Upper lobe of left lung (tissue), 6 donors: ENCODE results near the gene RENBP. TPM values are rescaled to one million over a fixed set of nuclear protein-coding genes. Genes with fewer than 3 reads are reported as not detected.

Experiments
- ATAC-seq, 2 donors: fragments of 200-7000 bp; cut with Tn5 transposase; one replicate each; pipeline ENCODE4 v1.9.1; 2022; ENCODE audit warnings: mild to moderate bottlenecking in 2 of 2, moderate library complexity in 2 of 2; ENCODE audit not compliant: low FRiP score in 2 of 2
- DNase-seq, 2 donors: peaks; one replicate each; pipeline ENCODE4 v3.0.0-alpha.2; 2019 to 2020
- H3K27ac ChIP-seq, 4 donors: fragments of 200-600 bp; sonication (generic); one replicate each; pipeline ENCODE4 v1.5.1; 2016 to 2019
- H3K27me3 ChIP-seq, 4 donors: fragments of 200-600 bp; sonication (generic); one replicate each; pipeline ENCODE4 v1.5.1; 2017 to 2019
- H3K36me3 ChIP-seq, 4 donors: fragments of 200-600 bp; sonication (generic); one replicate each; pipeline ENCODE4 v1.5.1; 2016 to 2019
- H3K4me1 ChIP-seq, 4 donors: fragments of 200-600 bp; sonication (generic); one replicate each; pipeline ENCODE4 v1.5.1; 2018 to 2019
- H3K4me3 ChIP-seq, 4 donors: fragments of 200-600 bp; sonication (generic); one replicate each; pipeline ENCODE4 v1.5.1; 2017 to 2019; ENCODE audit warnings: mild to moderate bottlenecking in 2 of 4, moderate library complexity in 1 of 4
- H3K9me3 ChIP-seq, 4 donors: fragments of 200-600 bp; sonication (generic); one replicate each; pipeline ENCODE4 v1.5.1; 2018 to 2019
- CTCF ChIP-seq, 6 experiments: fragments of 450-650 bp in 4 of 6; fragments of 200-600 bp in 2 of 6; sonication (generic) in 2 of 6; IDR thresholded peaks; one replicate each; pipeline ENCODE4 v1.5.1; 2016 to 2019; ENCODE audit warnings: antibody characterized with exemption in 6 of 6
- EP300 ChIP-seq, 4 donors: sonication (generic); formaldehyde crosslinking; IDR thresholded peaks; one replicate each; pipeline ENCODE4 v1.5.1; 2017; ENCODE audit warnings: antibody characterized with exemption in 4 of 4, control low read depth in 2 of 4
- POLR2A ChIP-seq, 4 donors: fragments of 450-650 bp; IDR thresholded peaks; one replicate each; pipeline ENCODE4 v1.5.1; 2016 to 2017; ENCODE audit warnings: antibody characterized with exemption in 4 of 4, mild to moderate bottlenecking in 2 of 4
- POLR2AphosphoS5 ChIP-seq, 2 donors: sonication (generic); formaldehyde crosslinking; IDR thresholded peaks; one replicate each; pipeline ENCODE4 v1.5.1; 2017; ENCODE audit warnings: antibody characterized with exemption in 2 of 2
- WGBS, 2 donors: methylation state at CpG; one replicate each; pipeline ENCODE4 v1.1.5; 2017 to 2018; 5-methylcytosine and 5-hydroxymethylcytosine counted together
- total RNA-seq, 6 donors: library from RNA; depleted of rRNA in 4 of 6; stranded (reverse); fragments of >200 nt in 4 of 6; gene quantifications; one replicate each; pipeline versions ENCODE4 v1.1.0 to v1.2.1, GENCODE V29; 2016 to 2021
- donor health status: DM: no; HTN: no; CAD: no; lungs with moderate emphysema.
- donor health status: DM: no; HTN: yes; CAD: no; lungs with severe emphysema.

Gene RENBP
- total RNA-seq, 6 donors from 2014 or later: 32.8 to 81.7 (median 54.5) TPM

GRCh38 chrX:153965406-153965805 is 21.0 kb upstream of the RENBP start:
- Histone ChIP-seq H3K36me3 (peaks cover 0 to 40% (median 27%) of the 10 kb centered on the region in 4 donors), H3K27ac (no peak overlapping the region), H3K4me3 (no peak overlapping the region), H3K4me1 (peaks cover 32 to 50% (median 34%) of the 10 kb centered on the region in 4 donors), H3K9me3 (no peaks in the 10 kb centered on the region), H3K27me3 (no peaks in the 10 kb centered on the region)
- DNase-seq (no peak), ATAC-seq (no peak)
- TF ChIP-seq EP300 (IDR thresholded peaks at IDR 0.05) (no peak), POLR2AphosphoS5 (IDR thresholded peaks at IDR 0.05) (no peak), POLR2A (IDR thresholded peaks at IDR 0.05) (no peak), CTCF (IDR thresholded peaks at IDR 0.05) (no peak)
- 86 to 100% methylated on average over 2 to 5 of the region's 5 CpGs for WGBS, 2 donors

GRCh38 chrX:153964105-153964504 is 19.7 kb upstream of the RENBP start:
- H3K36me3 ChIP-seq: peaks cover 0 to 53% (median 40%) of the 10 kb centered on the region in 4 donors
- peaks cover 29 to 36% (median 31%) of the 10 kb centered on the region in 4 donors for H3K4me1 ChIP-seq
- TF ChIP-seq POLR2AphosphoS5 (IDR thresholded peaks at IDR 0.05) (no peak), EP300 (IDR thresholded peaks at IDR 0.05) (no peak), POLR2A (IDR thresholded peaks at IDR 0.05) (no peak), CTCF (IDR thresholded peaks at IDR 0.05) (no peak)
- no peaks in the 10 kb centered on the region for H3K27me3 ChIP-seq
- no peaks in the 10 kb centered on the region for H3K9me3 ChIP-seq
- H3K4me3 ChIP-seq: no peak overlapping the region
- no peak overlapping the region for H3K27ac ChIP-seq
- ATAC-seq (no peak), DNase-seq (no peak)
- 89% methylated on average over 14 of the region's 14 CpGs; no CpG with 5 or more reads in 1 of the 2 donors for WGBS, 2 donors

GRCh38 chrX:153963546-153963945 is 19.1 kb upstream of the RENBP start:
- H3K4me3 ChIP-seq: no peak overlapping the region
- ATAC-seq: no peak
- no peak for TF ChIP-seq CTCF (IDR thresholded peaks at IDR 0.05)
- no peak for TF ChIP-seq EP300 (IDR thresholded peaks at IDR 0.05)
- TF ChIP-seq POLR2A (IDR thresholded peaks at IDR 0.05): no peak
- no peak for TF ChIP-seq POLR2AphosphoS5 (IDR thresholded peaks at IDR 0.05)
- H3K4me1 ChIP-seq: peaks cover 23 to 31% (median 25%) of the 10 kb centered on the region in 4 donors
- H3K27me3 ChIP-seq: no peaks in the 10 kb centered on the region
- H3K36me3 ChIP-seq: peaks cover 0 to 58% (median 45%) of the 10 kb centered on the region in 4 donors
- no peak for DNase-seq
- 92% methylated on average over 12 of the region's 12 CpGs; no CpG with 5 or more reads in 1 of the 2 donors for WGBS, 2 donors
- H3K27ac ChIP-seq: no peak overlapping the region
- no peaks in the 10 kb centered on the region for H3K9me3 ChIP-seq

- Histone ChIP-seq H3K4me1 (peaks cover under 1 to 8% (median 4%) of the 10 kb centered on the region in 4 donors), H3K36me3 (peaks cover 0 to 81% (median 58%) of the 10 kb centered on the region in 4 donors), H3K4me3 (no peak overlapping the region), H3K9me3 (no peaks in the 10 kb centered on the region), H3K27ac (no peak overlapping the region), H3K27me3 (no peaks in the 10 kb centered on the region)
- no peak for ATAC-seq
- DNase-seq: no peak
- 90 to 96% methylated on average over 2 to 11 of the region's 11 CpGs for WGBS, 2 donors
- no peak for TF ChIP-seq EP300 (IDR thresholded peaks at IDR 0.05)
- no peak for TF ChIP-seq POLR2A (IDR thresholded peaks at IDR 0.05)
- TF ChIP-seq CTCF (IDR thresholded peaks at IDR 0.05): no peak
- TF ChIP-seq POLR2AphosphoS5 (IDR thresholded peaks at IDR 0.05): no peak
Measured at GRCh38 chrX:153961292-153961691, 16.8 kb upstream of the RENBP start.

GRCh38 chrX:153960786-153961185 is 16.3 kb upstream of the RENBP start:
- 88 to 96% methylated on average over 10 to 22 of the region's 22 CpGs for WGBS, 2 donors
- no peak for ATAC-seq

More at GRCh38 chrX:153960786-153961185, 16.3 kb upstream of the RENBP start:
- Histone ChIP-seq H3K27me3 (no peaks in the 10 kb centered on the region), H3K9me3 (no peaks in the 10 kb centered on the region), H3K4me3 (no peak overlapping the region), H3K36me3 (peaks cover 0 to 86% (median 60%) of the 10 kb centered on the region in 4 donors), H3K27ac (no peak overlapping the region), H3K4me1 (peaks cover 0 to 5% (median 0%) of the 10 kb centered on the region in 4 donors)
- DNase-seq: no peak
- TF ChIP-seq POLR2A (IDR thresholded peaks at IDR 0.05): no peak
- TF ChIP-seq POLR2AphosphoS5 (IDR thresholded peaks at IDR 0.05): no peak
- TF ChIP-seq EP300 (IDR thresholded peaks at IDR 0.05): no peak
- no peak for TF ChIP-seq CTCF (IDR thresholded peaks at IDR 0.05)
